Pulmonary artery endothelial cell (primary cell): ENCODE results near the gene DENND6B. TPM values are rescaled to one million over a fixed set of nuclear protein-coding genes. Genes with fewer than 3 reads are reported as not detected.

ENCODE experiments used
- DNase-seq: peaks from one replicate; pipeline ENCODE4 v3.0.0-alpha.2; 2011; ENCODE audit warnings: low read depth, low spot score
- total RNA-seq: library from RNA; depleted of rRNA; stranded (reverse); fragments of >200 nt; gene quantifications from 2 replicates; pipeline ENCODE4 v1.2.3, GENCODE V29; 2014

Gene DENND6B
- total RNA-seq, 1 donor from 2014 or later = 1.3 TPM

GRCh38 chr22:50303848-50304527 lies 22.8 kb downstream of the DENND6B start:
- DNase-seq = no peak

DNA sequence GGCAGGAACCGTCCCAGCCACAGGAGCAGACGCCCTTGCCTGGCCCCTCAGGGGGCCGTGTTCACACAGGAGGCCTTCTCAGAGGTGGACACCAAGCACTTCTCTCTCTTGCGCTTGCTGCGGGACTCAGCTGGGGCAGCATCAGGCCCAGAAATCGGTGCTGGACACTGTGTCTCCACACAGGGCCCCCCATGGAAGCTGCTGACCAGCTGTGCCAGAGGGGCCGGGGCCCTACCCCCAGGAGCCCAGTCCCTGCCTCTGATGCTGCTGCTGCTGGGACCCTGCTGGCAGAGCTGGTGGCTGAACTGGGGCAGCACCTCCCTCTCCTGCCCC lies 23.3 kb downstream of the DENND6B start:
- no peak for DNase-seq

- no peak for DNase-seq
Observed at GRCh38 chr22:50302564-50302963, 24.2 kb downstream of the DENND6B start.

- DNase-seq = no peak
Observed at GRCh38 chr22:50302041-50302541, 24.7 kb downstream of the DENND6B start.

DNA sequence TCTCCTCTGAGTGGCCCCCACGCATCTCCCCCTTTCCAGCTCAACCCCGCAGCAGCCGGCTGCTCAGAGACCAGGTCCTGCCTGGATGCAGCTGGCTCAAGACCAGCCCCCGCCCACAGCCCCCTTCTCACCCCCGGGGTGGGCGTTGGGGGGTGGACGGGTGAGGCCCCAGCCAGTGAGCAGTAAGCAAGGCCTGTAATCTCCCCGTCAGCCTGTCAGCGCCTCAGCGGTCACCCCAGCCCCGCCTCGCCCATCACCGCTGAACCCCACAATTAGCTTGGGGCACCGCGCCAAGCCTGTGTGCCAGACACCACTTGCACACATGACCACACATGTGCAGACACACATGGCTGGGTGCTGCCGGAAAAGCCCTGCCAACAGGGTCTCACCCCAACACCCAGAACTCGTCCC lies 25.2 kb downstream of the DENND6B start:
- DNase-seq = no peak

DNA sequence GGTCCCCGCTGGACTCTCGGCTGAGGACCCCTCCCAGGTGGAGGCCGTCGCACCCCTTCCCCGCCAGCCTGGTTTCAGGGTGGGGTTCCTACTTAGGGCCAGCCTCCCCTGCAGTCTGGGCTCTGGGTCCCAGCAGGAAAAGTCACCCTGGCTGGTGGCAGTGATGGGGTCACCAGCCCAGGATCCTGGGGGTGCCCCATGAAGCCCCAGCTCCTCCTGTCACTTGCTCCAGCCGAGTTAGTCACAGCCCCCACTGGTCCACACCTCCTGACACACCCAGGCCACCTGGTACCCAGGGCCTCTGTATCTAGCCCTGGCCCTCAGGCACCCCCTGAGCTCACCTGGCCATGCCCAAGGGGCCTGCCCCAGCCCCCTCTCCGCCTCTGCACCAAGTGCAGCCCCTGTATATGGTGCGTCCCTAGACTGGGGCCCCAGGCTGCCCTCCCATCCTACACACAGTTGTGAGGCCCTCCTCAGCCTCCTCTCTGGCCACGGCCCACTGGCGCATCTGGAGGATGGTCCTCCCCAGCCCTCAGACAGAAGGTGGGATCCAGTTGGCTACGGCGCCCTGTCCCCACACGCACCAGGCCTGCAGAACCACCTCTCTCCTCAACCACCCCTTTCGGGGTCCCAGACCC lies 26.1 kb downstream of the DENND6B start:
- DNase-seq = no peak

DNA sequence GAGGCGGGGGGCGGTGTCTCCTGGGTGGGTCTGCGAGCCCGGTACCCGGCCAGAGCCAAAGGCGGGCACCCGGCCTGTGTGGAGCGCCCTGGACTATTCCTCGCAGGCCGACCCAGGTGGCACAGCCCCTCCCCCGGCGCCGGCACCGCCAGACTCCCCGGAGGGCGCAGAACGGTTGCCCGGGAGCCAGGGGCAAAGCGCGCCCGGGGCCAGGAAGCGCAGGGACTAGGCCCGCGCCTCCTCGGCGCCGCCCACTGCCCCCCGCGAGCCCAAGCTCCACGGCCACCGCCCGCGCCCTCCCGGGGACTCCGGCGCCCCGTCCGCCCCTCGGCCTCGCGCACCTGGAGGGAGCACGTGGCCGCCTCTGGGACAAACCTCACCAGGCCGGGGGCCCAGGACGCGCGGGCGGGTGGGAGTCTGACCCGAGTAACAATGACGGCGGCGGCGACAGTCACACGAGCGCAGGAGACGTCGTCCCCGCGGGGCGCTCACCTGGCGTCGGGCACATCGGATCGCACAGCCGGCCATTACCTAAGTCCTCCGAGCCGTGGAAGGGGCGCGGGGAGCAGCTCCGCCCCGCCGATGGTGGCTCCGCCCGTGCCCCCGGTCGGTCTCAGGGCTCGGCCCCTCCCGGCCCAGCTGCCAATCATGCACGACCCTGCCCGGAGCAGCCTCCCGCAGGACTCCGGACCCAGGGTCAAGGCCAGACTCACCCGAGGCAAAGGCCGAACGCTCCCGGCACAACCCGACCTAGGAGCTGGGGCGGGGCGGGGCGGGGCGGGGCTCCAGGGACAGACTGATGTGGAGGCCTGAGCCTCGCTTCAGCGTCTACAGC lies 26.8 kb downstream of the DENND6B start:
- DNase-seq = no peak

GRCh38 chr22:50298937-50299784 lies 27.7 kb downstream of the DENND6B start:
- DNase-seq = no peak

GRCh38 chr22:50298266-50298637 lies 28.6 kb downstream of the DENND6B start:
- no peak for DNase-seq

DNA sequence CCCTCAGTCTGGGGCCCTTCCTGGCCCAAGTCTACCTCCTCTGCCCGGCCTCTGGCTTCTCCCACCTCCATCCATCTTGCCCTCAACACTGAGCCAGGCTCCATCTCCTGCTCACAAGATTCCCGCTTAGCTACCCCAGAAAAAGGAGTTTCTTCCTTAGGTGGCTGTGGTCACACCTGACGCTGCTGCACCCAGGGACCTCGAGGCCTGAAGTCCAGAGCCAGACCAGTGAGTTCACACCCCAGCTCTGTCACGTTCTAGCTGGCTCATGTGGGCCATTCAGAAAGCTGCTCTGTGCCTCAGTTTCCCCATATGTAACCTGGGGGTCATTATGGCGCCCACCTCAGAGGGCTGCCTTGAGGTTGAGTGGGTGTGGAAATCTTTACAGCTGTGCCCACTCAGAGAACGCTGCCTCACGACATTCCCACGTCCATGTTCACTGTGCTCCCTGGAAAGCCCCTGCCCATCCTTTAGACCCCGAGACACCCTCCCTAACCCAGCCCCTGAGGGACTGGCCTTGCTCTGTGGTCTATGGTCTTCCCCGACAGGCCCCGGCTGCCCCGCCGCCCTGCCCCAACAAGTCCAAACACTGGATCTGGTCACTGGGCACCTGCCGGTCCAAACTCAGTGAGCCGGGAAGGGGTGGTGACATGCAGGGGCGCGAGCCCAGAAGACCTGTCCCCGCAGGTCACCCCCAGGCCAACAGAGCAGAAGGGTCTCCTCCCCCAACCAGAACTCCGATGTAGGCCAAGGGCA lies 29.1 kb downstream of the DENND6B start:
- DNase-seq = no peak

- DNase-seq = no peak
Observed at GRCh38 chr22:50296658-50297490, 29.9 kb downstream of the DENND6B start.

- no peak for DNase-seq
Observed at GRCh38 chr22:50294319-50294656, 32.5 kb downstream of the DENND6B start.

DNA sequence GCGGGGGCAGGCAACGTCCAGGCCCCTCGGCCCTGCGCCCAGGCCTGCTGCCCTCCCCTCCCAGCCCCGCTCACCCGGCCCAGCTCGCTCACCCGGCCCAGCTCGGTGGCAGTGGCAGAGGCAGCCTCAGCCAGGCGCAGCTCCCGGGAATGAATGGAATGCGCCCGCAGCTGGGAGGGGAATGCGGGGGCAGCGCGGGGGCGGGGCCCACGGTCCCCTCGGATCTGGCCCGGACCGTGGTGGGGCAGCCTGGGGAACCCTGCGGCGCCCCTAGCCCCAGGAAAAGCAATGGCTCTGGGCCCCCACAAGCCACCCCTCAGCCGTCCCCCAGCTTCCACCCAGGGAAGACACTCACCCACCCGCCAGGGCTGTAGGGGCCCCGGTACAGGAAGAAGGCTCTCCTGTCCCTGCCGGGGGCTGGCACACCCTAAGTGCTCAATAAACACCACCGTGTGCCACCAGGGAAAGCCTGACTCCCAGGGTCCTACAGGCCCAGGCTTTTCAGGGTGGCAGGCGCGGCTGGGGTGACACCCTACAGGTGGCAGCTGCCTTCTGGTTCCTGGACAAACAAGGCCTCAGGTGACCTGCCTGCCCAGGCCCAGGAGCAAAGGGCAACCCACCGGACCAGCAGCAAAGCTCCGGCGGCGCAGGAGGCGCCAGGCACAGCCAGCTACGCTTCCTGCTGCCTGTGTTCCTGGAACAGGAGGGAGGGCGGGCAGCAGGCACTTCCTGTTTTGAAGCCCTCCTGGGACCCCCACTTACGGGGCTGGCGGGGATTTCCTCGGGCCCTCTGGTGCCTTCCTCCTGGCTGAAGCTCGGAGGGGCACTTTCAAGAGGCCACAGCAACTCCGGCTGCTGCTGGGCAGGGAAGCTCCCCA lies 33.1 kb downstream of the DENND6B start:
- DNase-seq = no peak

DNA sequence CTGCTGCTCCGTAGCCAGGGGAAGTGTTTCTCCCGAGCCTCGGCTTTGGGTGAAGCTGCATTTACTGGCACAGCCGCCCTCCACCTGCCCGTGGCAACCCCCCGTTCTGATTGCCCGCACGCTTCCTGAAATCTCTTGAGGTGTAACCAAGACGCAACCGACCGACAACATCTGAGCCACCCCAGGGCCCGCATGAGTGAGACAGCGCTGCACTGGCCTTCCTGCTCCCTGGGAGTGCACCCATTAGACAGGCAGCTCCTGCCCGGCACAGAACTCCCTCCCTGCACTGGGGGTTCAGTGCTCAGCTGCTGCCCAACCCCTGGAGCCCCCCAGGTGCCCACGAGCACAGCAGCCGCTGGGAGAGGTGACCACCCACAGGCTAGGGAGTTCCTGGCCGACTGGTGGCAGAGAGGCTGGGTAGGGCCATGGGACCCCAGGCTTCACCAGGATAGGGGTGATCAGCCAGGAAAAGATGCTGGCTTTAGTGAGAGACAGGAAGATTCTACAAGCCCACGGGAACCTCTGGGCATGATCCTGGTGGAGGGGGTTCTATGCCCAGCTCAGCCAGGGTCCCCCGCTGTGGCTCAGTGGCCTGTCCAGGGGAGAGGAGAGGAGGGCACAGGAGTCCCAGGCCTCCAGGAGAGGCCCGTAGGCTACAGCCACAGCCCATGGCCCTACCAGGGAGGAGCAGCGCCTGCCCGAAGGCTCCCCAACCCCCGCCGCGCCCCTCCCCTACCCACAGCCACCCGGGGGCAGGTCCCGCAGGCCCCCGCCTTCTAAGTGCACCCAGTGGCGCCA lies 34.0 kb downstream of the DENND6B start:
- no peak for DNase-seq

DNA sequence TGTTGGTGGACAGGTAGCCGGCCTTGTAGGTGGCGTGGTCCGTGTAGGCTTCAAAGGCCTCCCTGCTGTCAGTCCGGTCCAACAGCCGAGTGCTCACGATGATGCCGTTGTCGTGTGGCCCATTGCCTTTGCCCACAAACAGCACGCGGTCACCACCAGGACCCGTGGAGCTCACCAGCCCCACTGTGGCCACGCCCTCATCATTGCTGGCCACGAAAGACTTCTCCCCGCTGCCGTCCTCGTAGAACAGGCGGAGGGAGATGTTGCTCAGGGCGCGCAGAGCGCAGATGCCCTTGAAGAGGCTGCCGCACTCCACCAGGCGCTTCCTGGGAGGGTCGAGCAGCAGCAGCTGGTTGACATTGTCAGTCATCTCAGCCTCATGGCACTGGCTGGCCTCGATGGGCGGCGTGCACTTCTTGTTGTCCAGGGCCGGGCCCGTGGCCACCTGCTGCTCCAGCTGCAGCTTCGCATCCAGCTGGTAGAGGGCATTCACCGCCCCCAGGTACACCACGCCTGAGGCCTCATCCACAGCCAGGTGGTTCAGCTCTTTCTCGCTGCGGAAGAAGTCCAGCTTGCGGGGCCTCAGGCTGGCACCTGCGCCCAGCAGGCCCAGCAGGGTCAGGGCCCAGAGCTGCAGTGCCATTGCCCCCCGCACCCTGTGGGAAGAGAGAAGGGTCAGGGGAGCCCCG lies 36.7 kb downstream of the DENND6B start:
- no peak for DNase-seq

- DNase-seq = no peak
Observed at GRCh38 chr22:50289151-50289941, 37.5 kb downstream of the DENND6B start.

DNA sequence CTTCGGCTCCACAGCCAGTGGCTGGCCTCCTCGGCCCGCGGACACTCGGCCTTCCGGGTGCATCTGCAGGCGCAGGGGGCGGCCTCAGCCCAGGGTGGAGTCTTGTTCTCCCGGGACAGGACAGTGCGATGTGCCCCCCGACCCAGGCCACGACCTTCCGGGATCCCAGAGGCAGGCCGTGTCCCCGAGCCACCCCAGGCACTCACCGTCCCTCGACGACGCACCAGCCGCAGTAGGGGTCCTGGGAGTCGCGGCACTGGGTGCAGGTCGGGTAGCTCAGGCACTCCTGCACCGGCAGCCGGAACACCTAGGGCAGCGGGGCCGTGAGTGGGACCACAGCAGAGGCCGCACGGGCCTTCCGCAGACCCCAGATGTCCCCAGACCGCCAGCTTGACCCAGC lies 39.1 kb downstream of the DENND6B start:
- DNase-seq = no peak
